AML-193 (cell line): Measurements from ENCODE around the gene LIMS2.
A peak's percentile ranks its signal among the peaks of the same experiment; 100 is the strongest.

Experiments
- DNase-seq, 2 experiments: peaks; one replicate each; lab custom pipeline; 2025; lab: John Stamatoyannopoulos, UW

LIMS2 gene

GRCh38 chr2:127606625-127607398 lies 68.5 kb downstream of the LIMS2 start:
- DNase-seq: no peak

- no peak for DNase-seq
Observed at GRCh38 chr2:127605691-127606263, 69.6 kb downstream of the LIMS2 start.

DNA sequence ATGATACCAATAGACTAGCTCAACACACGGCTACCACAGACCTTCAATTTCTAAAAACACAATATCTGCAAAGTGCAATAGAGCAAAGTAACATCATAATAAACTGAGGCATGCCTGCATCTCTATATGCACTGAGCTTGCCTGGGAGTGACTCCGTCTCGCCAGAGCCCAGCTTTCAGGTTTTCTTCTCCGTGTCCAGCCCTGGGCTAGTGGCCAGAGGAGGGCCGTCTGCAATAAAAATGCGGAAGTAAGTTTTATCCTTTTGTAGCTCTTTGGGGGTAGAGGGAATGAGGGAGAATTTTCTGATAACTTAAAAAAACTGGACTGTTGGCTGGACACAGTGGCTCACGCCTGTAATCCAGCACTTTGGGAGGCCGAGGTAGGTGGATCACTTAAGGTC lies 70.3 kb downstream of the LIMS2 start:
- DNase-seq: no peak

GRCh38 chr2:127599211-127599610 lies 76.1 kb downstream of the LIMS2 start:
- DNase-seq: no peak

DNA sequence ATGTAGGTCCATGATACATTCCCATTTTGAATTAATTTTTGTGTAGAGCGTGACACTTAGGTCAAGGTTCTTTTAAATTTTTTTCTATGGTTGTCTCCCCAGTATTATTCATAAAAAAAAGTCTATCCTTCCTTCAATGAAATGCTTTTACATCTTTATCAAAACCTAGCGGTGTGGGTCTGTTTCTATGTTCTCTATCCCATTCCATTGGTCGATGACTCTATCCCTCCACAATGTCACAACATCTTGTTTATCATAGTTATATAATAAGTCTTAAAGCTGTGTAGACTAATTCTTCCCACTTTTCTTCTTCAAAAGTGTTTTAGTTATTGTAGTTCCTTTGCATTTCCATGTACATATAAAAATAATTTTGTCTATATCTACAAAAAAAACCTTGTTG lies 76.6 kb downstream of the LIMS2 start:
- no peak for DNase-seq

DNA sequence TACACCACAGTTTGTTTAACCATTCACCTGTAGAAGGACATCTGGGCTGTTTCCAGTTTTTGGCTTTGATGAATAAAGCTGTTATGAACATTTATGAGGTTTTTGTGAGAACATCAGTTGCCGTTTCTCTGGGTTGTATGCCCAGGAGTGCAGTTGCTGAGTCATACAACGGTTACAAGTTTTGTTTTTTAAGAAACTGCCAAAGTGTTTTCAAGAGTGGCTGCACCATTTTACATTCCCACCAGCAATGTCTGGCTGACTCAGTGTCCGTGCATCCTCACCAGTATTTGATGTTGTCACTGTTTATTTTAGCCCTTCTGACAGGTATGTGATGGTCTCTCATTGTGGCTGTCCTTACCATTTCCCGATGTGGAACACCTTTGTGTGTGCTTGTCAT lies 77.3 kb downstream of the LIMS2 start:
- DNase-seq: no peak

DNA sequence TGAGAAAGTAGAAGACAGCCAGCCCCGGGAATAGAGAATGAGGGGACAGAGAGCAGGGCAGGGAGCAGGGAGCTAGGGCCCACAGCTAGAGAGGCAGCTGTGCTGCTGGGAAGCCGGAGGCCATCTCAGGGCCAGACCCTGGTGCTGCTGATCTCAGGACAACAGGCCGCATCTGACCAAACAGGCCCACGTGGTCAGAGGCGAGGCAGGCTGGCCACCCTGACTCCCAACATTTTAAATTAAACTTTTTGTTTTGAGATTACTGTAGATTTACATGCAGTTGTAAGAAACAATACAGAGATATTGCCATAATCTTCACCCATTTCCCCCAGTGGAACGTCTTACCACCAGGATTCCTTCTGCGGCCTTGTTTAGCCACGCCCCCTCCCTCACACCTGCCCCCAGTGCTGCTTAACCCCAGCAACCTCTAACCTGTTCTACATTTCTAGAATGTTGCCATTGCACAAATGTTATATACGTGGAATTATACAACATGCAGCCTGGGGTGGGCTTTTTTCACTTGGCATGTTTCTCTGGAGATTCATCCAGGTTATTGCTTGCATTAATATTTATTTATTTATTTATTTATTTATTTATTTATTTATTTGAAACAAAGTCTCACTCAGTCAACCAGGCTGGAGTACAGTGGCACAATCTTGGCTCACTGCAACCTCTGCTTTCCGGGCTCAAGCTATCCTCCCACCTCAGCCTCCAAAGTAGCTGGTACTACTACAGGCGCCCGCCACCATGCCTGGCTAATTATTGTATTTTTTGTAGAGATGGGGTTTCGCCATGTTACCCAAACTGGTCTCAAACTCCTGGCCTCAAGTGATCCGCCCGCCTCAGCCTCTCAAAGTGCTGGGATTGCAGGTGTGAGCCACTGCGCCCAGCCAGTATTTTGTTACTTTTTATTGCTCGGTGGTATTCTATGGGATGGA lies 78.0 kb downstream of the LIMS2 start:
- no peak for DNase-seq

GRCh38 chr2:127596311-127597045 lies 78.9 kb downstream of the LIMS2 start:
- DNase-seq: no peak

DNA sequence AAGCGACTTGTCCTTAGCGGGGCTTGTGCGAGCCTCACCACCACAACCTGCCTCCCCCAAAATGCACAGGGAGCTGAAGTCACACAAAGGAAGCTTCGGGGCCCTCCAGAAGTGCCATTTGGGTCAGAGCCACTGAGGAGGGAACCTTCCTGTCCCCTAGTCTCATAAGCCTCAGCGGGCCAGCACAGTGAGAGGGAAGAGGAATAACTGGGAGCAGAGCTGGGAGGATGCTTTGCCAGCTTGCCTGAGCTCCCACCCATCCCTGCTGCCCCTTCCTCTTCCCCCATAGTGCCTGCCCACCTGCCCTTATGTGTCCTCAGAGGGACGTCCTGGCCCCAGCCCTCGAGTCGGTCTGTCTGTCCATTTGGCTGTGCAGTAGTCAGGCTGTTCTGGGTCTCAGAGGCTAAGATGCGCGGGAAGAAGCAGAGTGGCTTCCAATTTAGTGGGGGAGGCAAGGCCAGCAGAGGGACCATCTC lies 81.2 kb downstream of the LIMS2 start:
- no peak for DNase-seq

DNA sequence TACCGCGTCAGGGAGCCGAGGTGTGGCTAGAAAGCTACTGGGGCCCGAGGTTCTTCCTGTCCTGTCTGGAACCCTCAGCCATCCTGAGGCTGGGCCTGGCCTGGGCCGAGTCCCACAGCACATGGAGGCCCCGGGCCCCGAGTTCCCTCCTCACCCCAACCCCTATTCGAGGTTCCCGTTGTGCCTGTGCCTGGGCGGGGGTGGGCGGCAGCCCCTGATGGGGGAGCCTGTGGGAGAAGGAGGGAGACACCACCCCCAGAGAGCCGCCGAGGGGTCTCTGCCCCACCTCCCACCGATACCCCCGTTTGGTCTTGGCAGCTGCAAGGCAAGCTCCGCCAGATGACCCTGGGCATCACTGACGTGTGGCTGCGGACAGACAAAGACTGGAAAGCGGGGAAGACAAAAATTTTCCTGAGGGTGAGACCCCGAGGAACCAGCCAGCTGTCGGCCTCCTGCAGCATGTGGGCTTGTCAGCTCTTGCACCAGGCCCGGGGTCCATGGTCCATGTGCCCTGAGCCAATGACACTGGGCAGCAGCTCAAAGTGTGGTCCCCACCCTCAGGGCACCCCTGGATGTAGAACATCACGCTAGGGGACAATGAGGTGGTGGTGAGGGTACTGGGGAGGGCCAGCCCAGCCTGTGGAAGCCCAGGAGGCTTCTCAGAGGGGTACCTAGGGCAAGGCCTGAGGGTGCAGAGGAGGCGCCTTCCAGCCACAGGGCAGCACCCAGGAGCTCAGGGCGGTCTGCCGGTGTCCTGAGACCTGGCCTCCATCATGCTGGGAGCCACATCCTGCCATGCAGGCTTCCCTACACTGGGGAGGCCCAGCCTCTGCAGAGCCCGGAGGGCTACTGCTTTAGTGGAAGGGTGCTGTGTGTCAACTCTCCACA lies 81.9 kb downstream of the LIMS2 start:
- DNase-seq: no peak

GRCh38 chr2:127592761-127593227 lies 82.5 kb downstream of the LIMS2 start:
- no peak for DNase-seq

GRCh38 chr2:127591221-127591923 lies 84.0 kb downstream of the LIMS2 start:
- DNase-seq: peak in 1 of 2 experiments; percentile 45

DNA sequence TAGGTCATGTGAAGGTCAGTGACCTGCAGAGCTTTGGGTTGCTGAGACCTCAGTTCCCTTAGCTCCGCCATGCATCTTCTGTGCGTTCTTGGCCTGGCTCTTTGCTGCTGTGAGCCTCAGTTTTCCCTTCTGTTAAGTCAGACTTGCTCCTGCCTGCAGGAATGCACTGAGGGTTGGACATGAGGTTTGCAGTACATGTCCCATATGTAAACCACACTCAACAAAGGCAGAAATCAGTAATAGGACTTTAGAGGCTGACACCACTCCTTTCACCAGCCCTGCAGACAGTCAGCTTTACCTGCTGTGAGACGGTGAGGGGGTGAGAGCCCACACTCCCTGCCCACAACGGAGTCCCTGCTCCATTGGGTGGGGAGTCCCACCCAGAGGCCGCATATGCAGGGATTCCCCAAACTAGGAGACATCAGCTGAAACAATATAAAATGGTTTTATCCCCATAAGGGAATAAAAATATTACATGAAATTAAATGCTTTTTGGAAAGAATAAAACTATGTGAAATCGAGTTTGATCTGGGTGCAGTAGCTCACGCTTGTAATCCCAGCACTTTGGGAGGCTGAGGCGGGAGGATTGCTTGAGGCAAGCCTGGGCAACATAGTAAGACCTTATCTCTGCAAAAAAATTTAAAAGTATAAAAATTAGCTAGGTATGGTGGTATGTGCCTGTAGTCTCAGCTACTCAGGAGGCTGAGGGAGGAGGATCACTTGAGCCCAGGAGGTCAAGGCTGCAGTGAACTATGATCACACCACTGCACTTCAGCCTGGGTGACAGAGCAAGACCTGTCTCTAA lies 84.7 kb downstream of the LIMS2 start:
- no peak for DNase-seq

DNA sequence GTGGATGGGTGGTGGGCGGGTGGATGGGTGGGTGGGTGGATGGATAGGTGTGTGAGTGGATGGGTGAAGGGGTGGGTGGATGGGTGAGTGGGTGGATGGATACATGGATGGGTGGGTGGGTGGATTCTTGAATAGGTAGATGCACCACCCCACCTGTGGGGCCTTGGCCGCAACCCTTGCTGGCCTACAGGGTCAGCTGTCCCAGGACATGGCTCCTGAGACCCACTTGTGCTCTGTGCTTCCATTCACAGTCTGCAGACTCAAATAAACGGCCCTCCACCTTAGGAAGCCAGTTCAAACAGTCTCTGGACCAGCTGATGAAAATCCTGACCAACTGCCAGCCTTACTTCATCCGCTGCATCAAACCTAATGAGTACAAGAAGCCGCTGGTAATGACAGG lies 85.5 kb downstream of the LIMS2 start:
- no peak for DNase-seq

DNA sequence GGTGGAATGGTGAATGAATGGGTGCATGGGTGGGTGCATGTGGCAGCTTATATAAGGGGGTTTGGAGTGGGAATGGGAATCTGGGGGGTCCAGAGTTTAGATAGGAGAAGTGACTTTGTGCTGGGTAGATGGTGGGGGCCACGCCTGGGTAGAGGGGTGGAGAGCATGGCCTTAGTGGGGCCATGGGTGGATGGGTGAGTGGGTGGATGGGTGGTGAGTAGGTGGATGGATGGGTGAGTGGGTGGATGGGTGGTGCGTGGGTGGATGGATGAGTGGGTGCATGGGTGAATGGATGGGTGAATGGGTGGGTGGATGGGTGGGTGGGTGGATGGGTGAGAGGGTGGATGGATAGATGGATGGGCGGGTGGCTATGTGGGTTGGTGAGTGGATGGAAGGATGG lies 86.0 kb downstream of the LIMS2 start:
- no peak for DNase-seq
